ENCODE results near the gene TRIM52. TPM values are rescaled to one million over a fixed set of nuclear protein-coding genes. Genes with fewer than 3 reads are reported as not detected.

Gene TRIM52
- total and polyA plus RNA-seq, 10 of the 15 experiments (the other 5 are each of a cell fraction or from before 2014, with no cell fraction given) = 1.4 to 24.3 (median 8.1) TPM

DNA sequence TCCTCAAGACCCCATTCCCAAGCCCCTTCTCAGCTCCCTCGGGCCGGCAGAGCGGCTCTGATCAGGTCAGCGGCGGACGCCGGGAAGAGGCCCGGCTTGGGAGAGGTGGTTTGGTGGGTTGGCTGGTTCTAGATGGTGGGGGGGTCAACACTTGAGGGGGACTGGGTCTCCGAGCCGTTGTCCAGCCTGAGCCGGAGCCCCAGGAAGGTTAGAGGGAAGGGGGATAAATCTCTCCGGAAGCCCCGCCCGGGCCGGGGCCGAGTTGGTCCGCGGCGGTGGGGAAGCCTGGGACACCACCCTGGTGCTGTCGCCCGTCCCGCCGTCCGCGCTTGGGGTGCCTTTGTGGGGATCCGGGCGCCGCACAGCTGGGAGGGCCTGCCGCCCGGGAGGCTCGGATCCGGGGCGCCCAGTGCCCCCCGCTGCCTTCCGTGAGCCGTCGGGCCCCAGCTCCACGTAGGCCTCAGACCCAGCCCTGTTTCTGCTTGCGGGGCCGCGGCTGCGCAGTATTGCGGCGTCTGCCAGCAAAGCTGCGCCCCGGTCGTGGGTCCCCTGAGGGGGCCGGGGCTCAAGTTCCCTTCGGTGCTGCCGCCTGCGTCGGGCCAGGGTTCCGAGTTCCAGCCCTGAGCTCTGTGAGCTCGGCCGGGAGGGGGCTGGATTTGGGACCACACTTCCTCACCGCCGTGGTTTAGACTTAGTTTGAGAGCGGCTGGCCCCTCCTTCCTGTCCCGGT, 542 bp upstream of the TRIM52 start (continued):
- TF ChIP-seq, protein P1, sequence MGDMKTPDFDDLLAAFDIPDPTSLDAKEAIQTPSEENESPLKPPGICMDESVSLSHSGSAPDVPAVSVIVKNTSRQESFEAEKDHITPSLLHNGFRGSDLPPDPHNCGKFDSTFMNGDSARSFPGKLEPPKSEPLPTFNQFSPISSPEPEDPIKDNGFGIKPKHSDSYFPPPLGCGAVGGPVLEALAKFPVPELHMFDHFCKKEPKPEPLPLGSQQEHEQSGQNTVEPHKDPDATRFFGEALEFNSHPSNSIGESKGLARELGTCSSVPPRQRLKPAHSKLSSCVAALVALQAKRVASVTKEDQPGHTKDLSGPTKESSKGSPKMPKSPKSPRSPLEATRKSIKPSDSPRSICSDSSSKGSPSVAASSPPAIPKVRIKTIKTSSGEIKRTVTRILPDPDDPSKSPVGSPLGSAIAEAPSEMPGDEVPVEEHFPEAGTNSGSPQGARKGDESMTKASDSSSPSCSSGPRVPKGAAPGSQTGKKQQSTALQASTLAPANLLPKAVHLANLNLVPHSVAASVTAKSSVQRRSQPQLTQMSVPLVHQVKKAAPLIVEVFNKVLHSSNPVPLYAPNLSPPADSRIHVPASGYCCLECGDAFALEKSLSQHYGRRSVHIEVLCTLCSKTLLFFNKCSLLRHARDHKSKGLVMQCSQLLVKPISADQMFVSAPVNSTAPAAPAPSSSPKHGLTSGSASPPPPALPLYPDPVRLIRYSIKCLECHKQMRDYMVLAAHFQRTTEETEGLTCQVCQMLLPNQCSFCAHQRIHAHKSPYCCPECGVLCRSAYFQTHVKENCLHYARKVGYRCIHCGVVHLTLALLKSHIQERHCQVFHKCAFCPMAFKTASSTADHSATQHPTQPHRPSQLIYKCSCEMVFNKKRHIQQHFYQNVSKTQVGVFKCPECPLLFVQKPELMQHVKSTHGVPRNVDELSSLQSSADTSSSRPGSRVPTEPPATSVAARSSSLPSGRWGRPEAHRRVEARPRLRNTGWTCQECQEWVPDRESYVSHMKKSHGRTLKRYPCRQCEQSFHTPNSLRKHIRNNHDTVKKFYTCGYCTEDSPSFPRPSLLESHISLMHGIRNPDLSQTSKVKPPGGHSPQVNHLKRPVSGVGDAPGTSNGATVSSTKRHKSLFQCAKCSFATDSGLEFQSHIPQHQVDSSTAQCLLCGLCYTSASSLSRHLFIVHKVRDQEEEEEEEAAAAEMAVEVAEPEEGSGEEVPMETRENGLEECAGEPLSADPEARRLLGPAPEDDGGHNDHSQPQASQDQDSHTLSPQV (IDR thresholded peaks at IDR 0.05) = no peak

GRCh38 chr5:181259974-181260719, 796 bp downstream of the TRIM52 start:
- BruUV-seq (replicated peaks) = TSS peak; percentile 75
- CTCF ChIA-PET = interaction anchor here (0.7 to 2.4 kb wide), 6 partner anchors 8 to 87 kb away, joined by 3 to 9 read pairs (median 4); no protein-coding TSS in a partner anchor
- peak overlapping the region; percentile 81 for H2AFZ ChIP-seq (ENCODE audit: control insufficient read depth, low read depth, low read length)
- FAIRE-seq (no peak), ATAC-seq (no peak), DNase-seq (ENCODE audit: low read depth, low spot score) (no peak)
- H3K4me2 ChIP-seq (ENCODE audit: control insufficient read depth, insufficient read depth) = peak overlapping the region; percentile 97
- H3K36me3 ChIP-seq (ENCODE audit: control insufficient read depth in 2 of 2, insufficient read depth in 2 of 2, low read length in 1 of 2) = peaks cover 1 to 8% of the 10 kb centered on the region in 2 experiments; a peak in 3 of 4 replicates
- intact Hi-C loops (cut with micrococcal nuclease; ENCODE audit: unreplicated experiment) (loop anchor here (2.0 to 5.0 kb wide), 4 partner anchors 15 to 398 kb away; partner anchors contain the start of genes TRIM41 and ZFP62), in situ Hi-C loops (cut with MboI) (loop anchor here (10.0 kb wide), 1 partner anchor 75 kb away; no protein-coding TSS in a partner anchor)
- H3K27ac ChIP-seq (ENCODE audit: control insufficient read depth, insufficient read depth) = peak overlapping the region; percentile 97
- no peaks in the 10 kb centered on the region for H3K27me3 ChIP-seq (replicated peaks in 1 of 2; ENCODE audit: control insufficient read depth in 2 of 2, insufficient read depth in 2 of 2, low read length in 1 of 2)
- POLR2A ChIA-PET = interaction anchor here (1.0 to 3.7 kb wide), 7 partner anchors 9 to 68 kb away, joined by 3 to 19 read pairs (median 10); partner anchors contain the start of genes RACK1 and TRIM41
- H4K20me1 ChIP-seq (ENCODE audit: control insufficient read depth, insufficient read depth) = no peaks in the 10 kb centered on the region
- H3K9me3 ChIP-seq (replicated peaks; ENCODE audit: control insufficient read depth, insufficient read depth, low read length) = no peaks in the 10 kb centered on the region
- H3K9ac ChIP-seq (ENCODE audit: control insufficient read depth, insufficient read depth, low read length) = peak overlapping the region; percentile 98
- RAD21 ChIA-PET (ENCODE audit: unreplicated experiment) = interaction anchor here (0.9 to 2.8 kb wide), 7 partner anchors 8 to 75 kb away, joined by 3 to 13 read pairs (median 5); partner anchors contain the start of gene RACK1
- SMC1A ChIA-PET (ENCODE audit: uncharacterized antibody, unreplicated experiment) = interaction anchor here (1.2 to 3.7 kb wide), 5 partner anchors 10 to 76 kb away, joined by 3 to 25 read pairs (median 4); partner anchors contain the start of gene RACK1
- H3K4me3 ChIP-seq = peak overlapping the region; percentile 95
- WGBS (ENCODE audit: insufficient coverage, insufficient replicate concordance, low lambda C conversion rate, missing lambda C conversion rate) = under 1% methylated on average over 26 of the region's 26 CpGs
- H3K4me1 ChIP-seq (ENCODE audit: control insufficient read depth, insufficient read depth, low read length) = peaks cover 3% of the 10 kb centered on the region; the same call in 1 of the 2 replicates
- H3K79me2 ChIP-seq (ENCODE audit: control insufficient read depth, insufficient read depth, low read length) = peaks cover 67% of the 10 kb centered on the region
- TF ChIP-seq SRF (IDR thresholded peaks at IDR 0.05; ENCODE audit: low read depth in 2 of 2, low read length in 2 of 2) = no peak
- TF ChIP-seq CBX5 (IDR thresholded peaks at IDR 0.05; ENCODE audit: low read depth) = no peak
- TF ChIP-seq RAD51 (IDR thresholded peaks at IDR 0.05) = no peak
- TF ChIP-seq TCF7 (IDR thresholded peaks at IDR 0.05; ENCODE audit: borderline replicate concordance) = no peak
- no peak for TF ChIP-seq KDM1A (IDR thresholded peaks at IDR 0.05; ENCODE audit: borderline replicate concordance)
- no peak for TF ChIP-seq ZBTB4 (CRISPR knock-in tag; IDR thresholded peaks at IDR 0.05)
- TF ChIP-seq, protein P2, sequence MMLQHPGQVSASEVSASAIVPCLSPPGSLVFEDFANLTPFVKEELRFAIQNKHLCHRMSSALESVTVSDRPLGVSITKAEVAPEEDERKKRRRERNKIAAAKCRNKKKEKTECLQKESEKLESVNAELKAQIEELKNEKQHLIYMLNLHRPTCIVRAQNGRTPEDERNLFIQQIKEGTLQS (IDR thresholded peaks at IDR 0.05; ENCODE audit: borderline replicate concordance, extremely low read depth, low read depth, low read length) = no peak
- no peak for TF ChIP-seq ZSCAN29 (IDR thresholded peaks at IDR 0.05)
- no peak for TF ChIP-seq TCF12 (IDR thresholded peaks at IDR 0.05; ENCODE audit: low read depth, low read length)
- TF ChIP-seq GATAD2B (conservative IDR thresholded peaks at IDR 0.05; ENCODE audit: low read depth) = no peak

Measured in GM12878 (cell line).